Activated CD4-positive, alpha-beta T cell treated with anti-CD3 and anti-CD28 coated beads, Interleukin-2, amount 10 ng/mL, durations not matched to agents 7 days and 5 days (primary cell): ENCODE data around the gene CFAP99. TPM values are rescaled to one million over a fixed set of nuclear protein-coding genes. Genes with fewer than 3 reads are reported as not detected.

Experiments used
- CTCF ChIA-PET: fragments of 350-600 bp; sonication (Branson Sonifier 250); formaldehyde crosslinking; loops from one replicate; lab custom pipeline; 2021; ENCODE audit warnings: antibody characterized with exemption; lab: Charles Lee
- POLR2A ChIA-PET: fragments of 350-600 bp; sonication (Branson Sonifier 250); formaldehyde crosslinking; loops from one replicate; lab custom pipeline; 2021; ENCODE audit warnings: antibody characterized with exemption; lab: Charles Lee
- DNase-seq: peaks from one replicate; pipeline ENCODE4 v3.0.0-alpha.2; 2020
- H3K27ac Mint-ChIP-seq: one replicate; pipeline ENCODE4 v1.8.0; 2021; ENCODE audit warnings: mild to moderate bottlenecking, moderate library complexity, mixed read lengths
- H3K27me3 Mint-ChIP-seq: one replicate; pipeline ENCODE4 v1.8.0; 2021; ENCODE audit warnings: mixed read lengths
- H3K36me3 Mint-ChIP-seq: one replicate; pipeline ENCODE4 v1.8.0; 2021; ENCODE audit warnings: low read depth, mixed read lengths
- H3K4me1 Mint-ChIP-seq: one replicate; pipeline ENCODE4 v1.8.0; 2021; ENCODE audit warnings: mixed read lengths
- H3K4me3 Mint-ChIP-seq: one replicate; pipeline ENCODE4 v1.8.0; 2021; ENCODE audit warnings: mild to moderate bottlenecking, moderate library complexity, mixed read lengths
- H3K9me3 Mint-ChIP-seq: one replicate; pipeline ENCODE4 v1.8.0; 2021; ENCODE audit warnings: mixed read lengths
- total RNA-seq, 2 experiments: library from RNA; stranded (reverse); gene quantifications; one replicate each; pipeline ENCODE4 v1.2.3, GENCODE V29; 2021

CFAP99 gene
- total RNA-seq, 2 experiments from 2014 or later = not detected

- peak; percentile 20 for DNase-seq
- H3K36me3 Mint-ChIP-seq = no peaks in the 10 kb centered on the region
- peaks cover 42% of the 10 kb centered on the region for H3K27me3 Mint-ChIP-seq
- H3K9me3 Mint-ChIP-seq = no peaks in the 10 kb centered on the region
- H3K4me1 Mint-ChIP-seq = peaks cover 65% of the 10 kb centered on the region
- H3K4me3 Mint-ChIP-seq = peak overlapping the region; percentile 71
- peak overlapping the region; percentile 77 for H3K27ac Mint-ChIP-seq
- CTCF ChIA-PET = interaction anchor here (1.6 to 2.1 kb wide), 4 partner anchors 11 to 197 kb away, joined by 4 to 7 read pairs (median 4); partner anchors contain the start of gene RNF4
- POLR2A ChIA-PET = interaction anchor here (0.7 kb wide), 1 partner anchor 52 kb away, joined by 3 read pairs; the partner anchor contains the start of gene RNF4
These were observed 2.1 kb upstream of the CFAP99 start for GRCh38 chr4:2416564-2417225.

DNA sequence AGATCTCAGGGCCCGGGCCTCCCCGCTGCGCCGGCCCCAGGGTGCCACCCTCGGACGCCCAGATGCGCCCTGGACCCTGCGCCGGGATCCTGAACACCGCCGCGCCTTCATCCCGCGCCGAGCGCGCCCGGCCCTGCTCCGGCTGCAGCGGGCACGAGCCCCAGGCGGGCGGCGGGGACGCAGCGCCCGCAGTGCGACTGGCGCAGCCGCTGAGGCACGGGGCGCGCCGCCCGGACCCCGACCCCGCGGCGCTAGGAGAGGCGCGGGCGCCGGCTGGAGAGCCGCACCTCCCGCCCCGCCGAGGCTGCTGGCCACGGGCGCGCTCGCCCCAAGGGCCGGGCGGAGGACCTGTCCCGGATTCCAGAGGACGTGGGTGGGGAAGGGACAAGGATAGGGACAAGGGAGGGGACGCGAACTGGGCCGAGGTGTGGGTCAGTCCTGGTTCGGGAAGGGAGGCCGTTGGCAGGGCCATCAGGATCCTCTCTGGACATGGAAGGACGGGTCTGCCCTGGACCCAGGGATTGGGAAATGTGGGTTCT, 1.5 kb upstream of the CFAP99 start:
- Mint-ChIP-seq H3K27ac (peak overlapping the region; percentile 86), H3K4me3 (peak overlapping the region; percentile 85), H3K9me3 (no peaks in the 10 kb centered on the region), H3K27me3 (peaks cover 48% of the 10 kb centered on the region), H3K4me1 (peaks cover 59% of the 10 kb centered on the region), H3K36me3 (no peaks in the 10 kb centered on the region)
- DNase-seq = no peak
- CTCF ChIA-PET = interaction anchor here (2.1 kb wide), 1 partner anchor 51 kb away, joined by 7 read pairs; the partner anchor contains the start of gene RNF4
- POLR2A ChIA-PET = interaction anchor here (0.7 kb wide), 1 partner anchor 52 kb away, joined by 3 read pairs; the partner anchor contains the start of gene RNF4

DNA sequence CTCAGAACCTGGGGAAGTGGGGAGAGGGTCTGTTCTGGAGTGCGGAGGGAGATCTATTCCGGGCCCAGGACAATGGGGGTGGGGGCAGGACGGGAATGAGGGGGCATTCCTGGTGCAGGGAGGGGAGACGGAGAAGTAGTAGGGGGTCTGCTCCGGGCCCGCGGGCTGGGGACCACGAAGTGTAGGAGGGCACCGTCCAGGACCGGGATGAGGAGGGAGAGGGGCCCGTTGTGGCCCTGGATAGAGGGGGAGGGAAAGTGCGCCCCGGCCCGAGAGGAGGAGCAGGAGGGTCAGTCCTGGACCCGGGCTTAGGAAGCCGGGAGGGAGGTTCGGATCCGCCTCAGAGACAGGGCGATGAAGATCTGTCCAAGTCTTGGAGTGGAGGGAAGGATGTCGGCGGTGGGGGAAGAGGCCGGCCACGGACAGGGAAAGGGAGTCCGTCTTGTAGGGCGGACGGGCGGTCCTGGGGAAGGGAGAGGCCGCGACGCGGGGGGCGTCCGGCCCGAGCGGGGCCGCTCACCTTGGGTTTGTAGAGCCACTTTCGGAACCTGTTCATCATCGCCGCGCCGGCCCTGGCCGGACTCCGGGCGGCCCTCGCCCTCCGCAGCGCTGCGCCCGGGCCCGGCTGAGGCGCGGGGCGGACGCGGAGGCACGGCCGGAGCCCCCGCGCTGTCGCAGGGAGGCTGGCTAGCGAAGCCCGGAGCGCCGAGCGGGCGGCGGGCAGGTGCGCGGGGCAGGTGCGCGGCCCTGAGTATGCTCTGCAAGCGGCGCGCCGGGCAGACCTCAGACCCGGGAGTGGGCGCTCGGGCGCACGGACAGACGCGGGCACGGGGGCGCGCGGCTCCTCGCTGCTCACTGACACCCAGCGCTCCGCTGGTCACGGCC, 748 bp upstream of the CFAP99 start, which contains the start of gene ZFYVE28:
Gene ZFYVE28, minus strand, starts transcription at position 881 of the 885 bp plus-strand sequence. Its CDS starts 322 bp downstream, at position 559.
- DNase-seq = no peak
- Mint-ChIP-seq H3K9me3 (no peaks in the 10 kb centered on the region), H3K4me1 (peaks cover 52% of the 10 kb centered on the region), H3K4me3 (peak within 1 kb of the TSS; percentile 85), H3K36me3 (no peaks in the 10 kb centered on the region), H3K27me3 (peaks cover 52% of the 10 kb centered on the region), H3K27ac (peak within 1 kb of the TSS; percentile 86)
- ChIA-PET CTCF (interaction anchor here (0.6 to 1.0 kb wide), 6 partner anchors 9 to 706 kb away, joined by 3 to 4 read pairs (median 4); partner anchors contain the start of gene SLBP), POLR2A (no interaction called here)

DNA sequence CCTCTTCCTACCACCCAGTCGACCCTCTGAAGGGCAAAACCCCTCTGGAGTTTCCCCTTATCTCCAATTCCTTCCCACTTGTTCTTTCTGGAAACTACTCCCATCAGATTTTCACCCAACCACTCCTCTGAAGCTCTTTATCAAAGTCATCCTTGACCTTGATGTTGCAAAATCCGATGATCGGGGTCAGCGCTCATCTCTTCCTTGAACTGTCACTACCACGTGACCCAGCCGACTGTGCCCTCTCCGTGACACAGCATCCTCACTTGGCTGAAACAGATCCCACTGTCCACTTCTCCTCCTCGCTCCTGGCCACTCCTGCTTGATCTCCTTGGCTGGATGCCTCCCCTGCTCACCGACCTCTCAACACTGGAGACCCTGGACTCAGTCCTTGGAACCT, 1.1 kb downstream of the CFAP99 start:
- ChIA-PET CTCF (interaction anchor here (1.1 to 1.7 kb wide), 3 partner anchors 8 to 200 kb away, joined by 3 to 5 read pairs (median 5); partner anchors contain the start of gene RNF4), POLR2A (no interaction called here)
- Mint-ChIP-seq H3K36me3 (no peaks in the 10 kb centered on the region), H3K4me3 (no peak overlapping the region), H3K27me3 (peaks cover 52% of the 10 kb centered on the region), H3K4me1 (peaks cover 33% of the 10 kb centered on the region), H3K27ac (no peak overlapping the region), H3K9me3 (no peaks in the 10 kb centered on the region)
- DNase-seq = no peak

DNA sequence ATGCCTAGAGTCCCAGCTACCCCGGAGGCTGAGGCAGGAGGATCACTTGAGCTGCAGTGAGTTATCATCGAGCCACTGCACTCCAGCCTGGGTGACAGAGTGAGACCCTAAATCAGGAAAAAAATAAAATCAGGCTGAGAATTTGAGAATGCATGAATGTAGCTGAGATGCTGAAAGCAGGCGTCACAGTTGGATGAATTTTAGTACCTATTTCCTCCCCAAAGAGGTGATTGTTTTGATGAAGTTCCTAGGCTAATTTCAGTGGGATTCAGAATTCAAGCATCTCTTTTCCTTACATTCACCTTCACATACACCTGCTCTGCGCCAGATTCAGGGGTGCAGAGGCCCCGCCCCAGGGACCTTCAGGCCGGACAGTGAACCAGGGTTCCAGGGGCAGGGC, 3.2 kb downstream of the CFAP99 start:
- no peak overlapping the region for H3K27ac Mint-ChIP-seq
- H3K4me1 Mint-ChIP-seq = peaks cover 18% of the 10 kb centered on the region
- CTCF ChIA-PET = interaction anchor here (0.7 to 3.0 kb wide), 5 partner anchors 9 to 202 kb away, joined by 5 to 10 read pairs (median 8); no protein-coding TSS in a partner anchor
- H3K4me3 Mint-ChIP-seq = no peak overlapping the region
- POLR2A ChIA-PET = no interaction called here
- DNase-seq = no peak
- H3K9me3 Mint-ChIP-seq = no peaks in the 10 kb centered on the region
- no peaks in the 10 kb centered on the region for H3K36me3 Mint-ChIP-seq
- H3K27me3 Mint-ChIP-seq = peaks cover 38% of the 10 kb centered on the region

GRCh38 chr4:2423066-2423465, 4.3 kb downstream of the CFAP99 start:
- Mint-ChIP-seq H3K4me3 (no peak overlapping the region), H3K9me3 (no peaks in the 10 kb centered on the region), H3K27ac (no peak overlapping the region), H3K36me3 (no peaks in the 10 kb centered on the region), H3K4me1 (peaks cover 12% of the 10 kb centered on the region), H3K27me3 (peaks cover 31% of the 10 kb centered on the region)
- POLR2A ChIA-PET = no interaction called here
- CTCF ChIA-PET = interaction anchor here (1.0 to 3.0 kb wide), 5 partner anchors 10 to 203 kb away, joined by 3 to 10 read pairs (median 8); no protein-coding TSS in a partner anchor
- DNase-seq = no peak

DNA sequence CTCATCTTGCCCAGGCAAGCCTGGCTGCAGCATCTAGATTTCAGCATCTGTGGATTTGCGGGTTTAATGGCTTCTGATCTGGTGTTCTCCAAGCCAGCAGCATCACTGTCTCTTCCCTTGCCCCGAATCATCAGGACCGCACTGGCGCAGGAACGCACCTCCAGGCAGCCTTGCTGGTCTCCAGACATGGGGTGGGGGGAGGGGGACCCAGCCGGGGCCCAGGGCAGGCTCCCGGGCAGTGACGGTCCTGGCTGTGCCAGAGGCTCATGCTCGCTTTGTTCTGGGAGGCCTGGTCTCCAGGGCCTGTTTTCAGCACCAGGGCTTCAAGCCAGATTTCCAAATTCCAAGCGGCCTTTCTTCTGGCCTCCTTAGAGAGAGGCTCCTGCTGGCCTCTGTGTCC, 4.9 kb downstream of the CFAP99 start:
- H3K27ac Mint-ChIP-seq = no peak overlapping the region
- H3K9me3 Mint-ChIP-seq = no peaks in the 10 kb centered on the region
- DNase-seq = no peak
- CTCF ChIA-PET = interaction anchor here (1.0 to 3.0 kb wide), 3 partner anchors 11 to 18 kb away, joined by 3 to 10 read pairs (median 8); no protein-coding TSS in a partner anchor
- no peaks in the 10 kb centered on the region for H3K36me3 Mint-ChIP-seq
- peaks cover 31% of the 10 kb centered on the region for H3K27me3 Mint-ChIP-seq
- peaks cover 12% of the 10 kb centered on the region for H3K4me1 Mint-ChIP-seq
- POLR2A ChIA-PET = no interaction called here
- no peak overlapping the region for H3K4me3 Mint-ChIP-seq

DNA sequence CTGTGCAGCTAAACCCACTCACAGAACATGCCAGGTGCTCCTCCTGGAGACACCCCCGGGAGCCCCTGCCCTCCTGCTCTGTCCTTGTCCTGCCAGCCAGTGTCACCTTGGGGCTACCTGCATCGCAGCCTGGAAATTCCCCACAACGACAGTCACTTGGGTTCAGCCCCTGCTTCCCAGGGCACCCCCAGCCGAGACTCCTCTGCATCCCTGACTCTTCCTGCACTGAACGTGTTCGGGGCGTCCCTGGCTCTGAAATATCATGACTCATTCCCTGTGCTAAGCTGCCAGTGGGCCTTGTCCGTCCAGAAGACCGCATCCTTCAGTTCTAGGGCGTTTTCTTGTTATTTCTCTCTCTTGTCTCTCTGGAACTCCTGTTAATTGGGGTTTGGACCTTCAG, 5.8 kb downstream of the CFAP99 start:
- no peaks in the 10 kb centered on the region for H3K36me3 Mint-ChIP-seq
- peaks cover 6% of the 10 kb centered on the region for H3K4me1 Mint-ChIP-seq
- no peak overlapping the region for H3K4me3 Mint-ChIP-seq
- ChIA-PET CTCF (interaction anchor here (1.1 to 2.8 kb wide), 3 partner anchors 12 to 20 kb away, joined by 3 to 8 read pairs (median 3); no protein-coding TSS in a partner anchor), POLR2A (no interaction called here)
- H3K9me3 Mint-ChIP-seq = no peaks in the 10 kb centered on the region
- H3K27ac Mint-ChIP-seq = no peak overlapping the region
- DNase-seq = no peak
- peaks cover 26% of the 10 kb centered on the region for H3K27me3 Mint-ChIP-seq

- Mint-ChIP-seq H3K27me3 (peaks cover 16% of the 10 kb centered on the region), H3K27ac (no peak overlapping the region), H3K36me3 (no peaks in the 10 kb centered on the region), H3K9me3 (no peaks in the 10 kb centered on the region), H3K4me3 (no peak overlapping the region), H3K4me1 (no peaks in the 10 kb centered on the region)
- DNase-seq = no peak
- ChIA-PET POLR2A (no interaction called here), CTCF (interaction anchor here (1.1 to 1.5 kb wide), 2 partner anchors 16 to 19 kb away, joined by 3 read pairs; no protein-coding TSS in a partner anchor)
These were observed 6.8 kb downstream of the CFAP99 start for GRCh38 chr4:2425386-2426068.

DNA sequence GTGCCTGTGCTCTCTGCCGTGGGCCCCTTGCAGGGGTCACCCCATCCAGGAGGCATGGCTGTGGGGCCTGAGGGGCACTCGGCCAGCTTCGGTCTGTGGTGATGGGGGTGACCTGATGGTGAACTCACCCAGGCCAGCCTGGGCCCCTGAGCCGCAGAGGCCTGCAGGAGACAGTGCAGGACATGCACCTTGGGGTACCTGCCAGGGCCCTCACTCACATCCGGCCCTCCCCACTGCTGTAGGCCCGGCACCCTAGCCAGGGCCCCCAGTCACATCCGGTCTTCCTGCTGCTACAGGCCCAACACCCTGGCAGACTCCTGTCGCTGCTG, 7.3 kb downstream of the CFAP99 start:
- no peak for DNase-seq
- POLR2A ChIA-PET = no interaction called here
- no peak overlapping the region for H3K4me3 Mint-ChIP-seq
- CTCF ChIA-PET = interaction anchor here (1.5 kb wide), 1 partner anchor 18 kb away, joined by 3 read pairs; no protein-coding TSS in a partner anchor
- H3K27me3 Mint-ChIP-seq = peaks cover 11% of the 10 kb centered on the region
- no peak overlapping the region for H3K27ac Mint-ChIP-seq
- no peaks in the 10 kb centered on the region for H3K9me3 Mint-ChIP-seq
- H3K4me1 Mint-ChIP-seq = no peaks in the 10 kb centered on the region
- no peaks in the 10 kb centered on the region for H3K36me3 Mint-ChIP-seq

GRCh38 chr4:2426711-2427275, 8.0 kb downstream of the CFAP99 start:
- no peaks in the 10 kb centered on the region for H3K4me1 Mint-ChIP-seq
- H3K4me3 Mint-ChIP-seq = no peak overlapping the region
- no peaks in the 10 kb centered on the region for H3K36me3 Mint-ChIP-seq
- H3K27ac Mint-ChIP-seq = no peak overlapping the region
- DNase-seq = no peak
- ChIA-PET CTCF (interaction anchor here (2.1 kb wide), 1 partner anchor 15 kb away, joined by 8 read pairs; no protein-coding TSS in a partner anchor), POLR2A (no interaction called here)
- H3K9me3 Mint-ChIP-seq = no peaks in the 10 kb centered on the region
- peaks cover 9% of the 10 kb centered on the region for H3K27me3 Mint-ChIP-seq
